ENCODE results near the gene MSL1. TPM values are rescaled to one million over a fixed set of nuclear protein-coding genes. Genes with fewer than 3 reads are reported as not detected.

Gene MSL1
- total and polyA plus RNA-seq, 9 of the 15 experiments (the other 6 are each of a cell fraction or from before 2014, with no cell fraction given): 13.8 to 120 (median 61.9) TPM

GRCh38 chr17:40098846-40099618, 22.7 kb upstream of the MSL1 start (continued):
- TF ChIP-seq CHD2 (IDR thresholded peaks at IDR 0.05; ENCODE audit: low read depth, low read length) (peak; percentile 63), VEZF1 (CRISPR knock-in tag; IDR thresholded peaks at IDR 0.05) (peak; percentile 99), POLR3A (IDR thresholded peaks at IDR 0.05; ENCODE audit: borderline replicate concordance, extremely low read depth, insufficient read depth, insufficient read length) (no peak), ZNF699 (CRISPR knock-in tag; IDR thresholded peaks at IDR 0.05; ENCODE audit: insufficient replicate concordance) (no peak), ZNF444 (CRISPR knock-in tag; IDR thresholded peaks at IDR 0.05) (peak; percentile 61), BMI1 (IDR thresholded peaks at IDR 0.05; ENCODE audit: low read length) (peak; percentile 97), ZNF174 (CRISPR knock-in tag; IDR thresholded peaks at IDR 0.05) (no peak), SRSF1 (IDR thresholded peaks at IDR 0.05; ENCODE audit: low read depth, low read length) (no peak), SRSF7 (optimal IDR thresholded peaks at IDR 0.05; ENCODE audit: low read depth, low read length) (no peak), GABPA (tag; conservative IDR thresholded peaks at IDR 0.05; ENCODE audit: low read depth) (peak; percentile 88), ZNF217 (CRISPR knock-in tag; IDR thresholded peaks at IDR 0.05) (no peak), TSC22D4 (tag; IDR thresholded peaks at IDR 0.05) (no peak), ILF3 (IDR thresholded peaks at IDR 0.05; ENCODE audit: borderline replicate concordance) (no peak), NFYB (IDR thresholded peaks at IDR 0.05; ENCODE audit: extremely low read depth, insufficient read length) (peak; percentile 68), KHSRP (IDR thresholded peaks at IDR 0.05) (no peak), ZNF175 (CRISPR knock-in tag; IDR thresholded peaks at IDR 0.05; ENCODE audit: low read depth) (peak; percentile 90), ZNF274 (IDR thresholded peaks at IDR 0.05; ENCODE audit: borderline replicate concordance, low read depth, low read length) (no peak), RUNX1 (IDR thresholded peaks at IDR 0.05; ENCODE audit: low read depth) (no peak), FOXJ2 (tag; IDR thresholded peaks at IDR 0.05) (peak; percentile 86), GATAD2B (IDR thresholded peaks at IDR 0.05; ENCODE audit: borderline replicate concordance) (no peak), MEF2D (tag; conservative IDR thresholded peaks at IDR 0.05; ENCODE audit: low read depth) (peak; percentile 42; the same call in 1 of the 2 replicates), NFE2L1 (tag; IDR thresholded peaks at IDR 0.05; ENCODE audit: borderline replicate concordance, low read depth) (no peak), KLF10 (CRISPR knock-in tag; IDR thresholded peaks at IDR 0.05) (no peak), ERF (CRISPR knock-in tag; IDR thresholded peaks at IDR 0.05) (no peak), SMARCC2 (IDR thresholded peaks at IDR 0.05; ENCODE audit: low read depth) (peak; percentile 48; the same call in 1 of the 2 replicates), CCAR2 (IDR thresholded peaks at IDR 0.05; ENCODE audit: low read depth, low read length) (no peak), STAT5A (IDR thresholded peaks at IDR 0.05; ENCODE audit: borderline replicate concordance, low read length) (peak; percentile 8; the same call in 1 of the 2 replicates), HDGF (IDR thresholded peaks at IDR 0.05) (peak; percentile 97), TARDBP (IDR thresholded peaks at IDR 0.05) (no peak)
